GM08714 (cell line): ENCODE measurements around the gene VPS33B.

Source experiments
- H3K4me3 ChIP-seq: fragments of 200-500 bp; sonication (Bioruptor generic); 2 replicates; pipeline ENCODE4 v1.5.1; 2014; ENCODE audit warnings: mild to moderate bottlenecking, low read length, inconsistent platforms
- ZNF274 ChIP-seq: IDR thresholded peaks from 2 replicates; pipeline ENCODE4 v1.6.1; 2012; ENCODE audit warnings: mild to moderate bottlenecking, low read depth, low read length

Gene VPS33B

DNA sequence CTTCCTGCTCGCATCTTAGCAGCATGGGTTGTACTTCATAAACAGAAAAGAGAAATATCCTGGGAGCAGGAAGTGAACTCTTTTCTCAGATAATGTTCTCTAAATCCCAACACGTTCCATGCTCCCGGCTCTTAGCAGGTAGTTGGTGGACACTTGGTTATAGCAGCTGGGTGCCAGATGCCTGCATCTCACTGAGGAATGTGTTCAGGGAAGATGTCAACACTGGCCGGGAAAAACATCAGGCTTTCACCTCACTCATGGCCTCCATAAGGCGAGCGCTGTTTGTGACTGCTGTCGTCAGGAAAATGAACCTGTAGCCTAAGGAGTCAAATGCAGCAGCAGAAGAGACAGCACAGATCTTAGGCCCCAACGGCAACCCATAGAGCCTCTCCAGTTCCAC lies 23.7 kb downstream of the VPS33B start:
- no peak overlapping the region for H3K4me3 ChIP-seq
- no peak for TF ChIP-seq ZNF274

GRCh38 chr15:90994417-90995311 lies 27.7 kb downstream of the VPS33B start, which contains the start of gene PRC1:
TSS of gene PRC1 (minus strand) at chr15:90994535. CDS start at chr15:90994417, 118 bp downstream.
- no peak for TF ChIP-seq ZNF274
- peak within 1 kb of the TSS; percentile 98 for H3K4me3 ChIP-seq

GRCh38 chr15:90994059-90994416 lies 28.4 kb downstream of the VPS33B start:
- no peak for TF ChIP-seq ZNF274
- H3K4me3 ChIP-seq, result peak overlapping the region; percentile 98

DNA sequence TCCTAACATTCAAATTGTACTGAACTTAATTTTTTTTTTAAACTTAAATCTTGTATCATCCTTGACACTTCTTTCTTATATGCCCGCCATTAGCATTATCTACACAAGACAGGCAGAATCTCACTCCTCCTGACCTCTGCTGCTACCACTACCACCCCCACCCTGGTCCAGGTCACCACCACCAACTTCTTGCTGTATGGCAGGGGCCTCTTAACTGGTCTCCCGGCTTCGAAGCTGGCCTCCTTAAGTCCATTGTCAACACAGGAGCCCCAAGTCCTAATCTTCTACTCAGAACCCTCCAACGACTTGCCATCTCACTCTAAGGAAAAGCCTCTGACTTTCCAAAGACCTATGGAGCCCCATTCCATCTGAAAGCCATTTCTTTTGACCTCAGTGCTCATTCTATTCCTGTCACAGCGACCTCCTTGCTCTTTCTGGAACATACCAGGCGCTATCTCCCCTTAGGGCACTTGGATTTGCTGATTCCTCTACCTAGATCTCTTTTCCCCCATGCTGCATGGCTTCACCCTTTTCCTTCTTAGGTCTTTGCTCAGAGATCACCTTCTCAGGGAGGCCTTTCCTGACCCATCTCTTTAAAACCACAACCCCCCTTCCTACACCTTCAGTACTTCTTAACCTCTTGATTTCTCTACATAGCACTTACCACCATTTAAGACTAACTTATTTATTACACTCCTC lies 30.7 kb downstream of the VPS33B start:
- no peak for TF ChIP-seq ZNF274
- peak overlapping the region; percentile 23; the same call in 1 of the 2 replicates for H3K4me3 ChIP-seq

DNA sequence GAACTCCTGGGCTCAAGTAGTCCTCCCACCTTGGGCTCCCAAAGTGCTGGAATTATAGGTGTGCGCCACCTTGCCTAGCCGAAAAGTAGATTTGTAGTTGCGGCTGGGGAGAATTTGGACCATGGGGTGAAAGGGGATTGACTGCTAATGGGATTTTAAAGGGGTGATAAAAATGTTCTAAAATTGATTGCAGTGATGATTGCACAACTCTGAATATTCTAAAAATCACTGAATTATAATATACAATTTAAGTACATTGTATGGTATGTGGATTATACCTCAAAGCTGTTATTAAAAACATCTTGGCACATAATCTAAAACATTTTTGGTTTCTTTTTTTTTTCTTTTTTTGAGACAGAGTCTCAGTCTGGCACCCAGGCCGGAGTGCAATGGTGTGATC lies 31.9 kb downstream of the VPS33B start:
- no peak for TF ChIP-seq ZNF274

GRCh38 chr15:90989040-90989768 lies 33.2 kb downstream of the VPS33B start:
- 0 out of 2 replicates have a peak overlapping the region, but pooled peaks have one; percentile 0 for H3K4me3 ChIP-seq
- no peak for TF ChIP-seq ZNF274

More for the DNA sequence above, 31.9 kb downstream of the VPS33B start:
- H3K4me3 ChIP-seq, result no peak overlapping the region

DNA sequence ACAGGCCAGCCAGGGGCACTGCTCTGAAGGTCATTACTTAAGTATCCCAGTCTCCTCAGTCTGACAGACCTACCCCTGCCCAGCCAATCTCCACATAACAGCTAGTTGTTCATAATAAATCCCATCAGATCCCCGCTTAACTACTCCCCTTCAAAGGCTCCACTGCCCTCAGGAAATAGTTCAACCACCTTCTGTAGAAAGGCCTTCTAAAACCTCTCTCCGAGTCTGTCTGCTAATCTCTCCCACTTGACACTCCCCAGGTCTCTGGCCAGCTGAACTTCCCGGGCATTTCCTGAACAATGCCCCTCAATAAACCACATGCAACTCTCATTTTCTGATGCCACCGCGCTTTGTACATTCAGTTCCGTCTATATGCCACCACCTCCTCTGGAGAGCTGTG lies 34.1 kb downstream of the VPS33B start:
- H3K4me3 ChIP-seq, result peak overlapping the region; percentile 36; the same call in 1 of the 2 replicates
- TF ChIP-seq ZNF274, result no peak

GRCh38 chr15:90987561-90988141 lies 34.7 kb downstream of the VPS33B start:
- H3K4me3 ChIP-seq, result no peak overlapping the region
- no peak for TF ChIP-seq ZNF274

DNA sequence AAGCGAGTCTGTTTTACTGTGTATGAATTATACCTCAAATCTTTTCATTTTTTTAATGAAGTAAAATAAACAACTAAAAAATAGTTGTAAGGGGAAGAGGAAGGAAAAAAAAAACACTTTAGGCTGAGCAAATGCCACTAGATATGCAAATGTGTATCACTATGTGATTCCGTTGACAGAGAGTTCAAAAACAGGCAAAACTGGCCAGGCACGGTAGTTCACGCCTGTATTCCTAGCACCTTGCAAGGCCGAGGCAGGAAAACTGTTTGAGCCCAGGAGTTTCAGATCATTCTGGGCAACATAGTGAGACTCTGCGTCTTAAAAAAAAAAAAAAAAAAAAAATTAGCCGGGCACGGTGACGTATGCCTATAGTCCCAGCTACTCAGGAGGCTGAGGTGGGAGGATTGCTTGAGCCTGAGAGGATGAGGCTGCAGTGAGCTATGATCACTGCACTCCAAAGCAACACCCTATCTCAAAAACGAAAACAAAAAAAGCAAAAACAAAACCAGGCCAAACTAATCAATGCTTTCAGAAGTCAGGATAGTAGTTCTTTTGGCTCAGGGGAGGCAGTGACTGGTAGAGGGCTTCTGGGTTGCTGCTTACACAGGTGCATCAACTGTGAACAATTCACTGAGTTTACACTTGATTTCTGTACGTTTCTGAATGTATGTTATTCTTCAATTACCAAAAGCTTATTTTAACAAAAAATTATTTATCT lies 35.4 kb downstream of the VPS33B start:
- H3K4me3 ChIP-seq, result no peak overlapping the region
- no peak for TF ChIP-seq ZNF274

- H3K4me3 ChIP-seq, result no peak overlapping the region
- TF ChIP-seq ZNF274, result no peak
These were observed 40.3 kb downstream of the VPS33B start for GRCh38 chr15:90982135-90982534.

DNA sequence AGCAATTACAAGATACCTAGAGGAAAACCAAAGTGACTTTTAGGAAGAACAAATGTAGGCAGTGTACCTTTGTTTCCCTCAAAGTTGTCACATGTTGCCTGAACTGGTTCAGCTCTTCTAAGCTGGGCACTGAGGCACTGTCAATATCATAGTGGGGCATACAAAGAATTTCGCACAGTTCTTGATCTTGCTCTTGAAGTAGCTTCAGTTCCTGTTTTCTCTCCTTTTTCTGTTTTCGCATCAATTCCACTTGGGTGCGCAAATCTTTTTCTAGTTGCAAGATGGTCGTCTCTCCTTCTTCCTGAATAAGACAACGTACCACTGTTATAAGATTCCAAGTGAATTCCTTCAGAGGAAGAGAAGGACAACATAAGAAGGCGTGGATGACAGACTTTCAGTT lies 40.7 kb downstream of the VPS33B start:
- H3K4me3 ChIP-seq, result no peak overlapping the region
- TF ChIP-seq ZNF274, result no peak

DNA sequence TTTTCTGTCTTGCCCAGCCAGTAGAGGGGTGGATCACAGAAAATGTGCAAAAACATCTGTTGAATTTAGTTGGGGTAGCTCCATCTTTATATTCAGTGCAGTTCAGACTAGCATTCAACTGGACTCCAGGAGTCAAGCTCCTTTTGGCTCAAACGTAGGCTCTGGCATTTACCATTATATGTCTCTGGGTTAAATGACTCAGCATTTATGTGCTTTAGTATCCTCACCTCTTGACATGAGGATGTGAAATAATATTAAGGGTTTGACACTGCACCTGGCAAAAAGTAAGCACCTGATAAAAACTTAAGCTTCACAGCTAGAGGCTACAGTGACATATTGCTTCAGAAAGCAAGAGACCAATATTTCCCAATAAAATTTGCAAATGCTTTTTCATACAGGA lies 42.8 kb downstream of the VPS33B start:
- H3K4me3 ChIP-seq, result no peak overlapping the region
- no peak for TF ChIP-seq ZNF274

DNA sequence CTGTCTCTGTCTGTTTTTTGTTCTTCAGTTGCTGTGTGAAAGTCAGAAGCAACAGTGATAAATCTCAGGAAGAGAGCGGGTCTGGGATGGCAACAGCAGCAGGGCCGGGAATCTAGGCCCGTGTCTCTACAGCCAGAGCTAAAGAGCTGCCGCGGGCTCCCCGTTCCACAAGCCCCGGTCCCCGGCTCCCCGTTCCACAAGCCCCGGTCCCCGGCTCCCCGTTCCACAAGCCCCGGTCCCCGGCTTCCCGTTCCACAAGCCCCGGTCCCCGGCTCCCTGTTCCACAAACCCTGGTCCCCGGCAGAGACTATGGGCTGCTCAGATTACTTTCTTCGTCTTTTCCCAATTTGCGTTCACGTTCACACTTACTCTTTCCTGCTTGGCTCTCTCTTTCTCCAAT lies 48.2 kb downstream of the VPS33B start:
- no peak for TF ChIP-seq ZNF274
- no peak overlapping the region for H3K4me3 ChIP-seq
